ENCODE data around the gene OTUD4. TPM values are rescaled to one million over a fixed set of nuclear protein-coding genes. Genes with fewer than 3 reads are reported as not detected.

The OTUD4 gene, protein sequence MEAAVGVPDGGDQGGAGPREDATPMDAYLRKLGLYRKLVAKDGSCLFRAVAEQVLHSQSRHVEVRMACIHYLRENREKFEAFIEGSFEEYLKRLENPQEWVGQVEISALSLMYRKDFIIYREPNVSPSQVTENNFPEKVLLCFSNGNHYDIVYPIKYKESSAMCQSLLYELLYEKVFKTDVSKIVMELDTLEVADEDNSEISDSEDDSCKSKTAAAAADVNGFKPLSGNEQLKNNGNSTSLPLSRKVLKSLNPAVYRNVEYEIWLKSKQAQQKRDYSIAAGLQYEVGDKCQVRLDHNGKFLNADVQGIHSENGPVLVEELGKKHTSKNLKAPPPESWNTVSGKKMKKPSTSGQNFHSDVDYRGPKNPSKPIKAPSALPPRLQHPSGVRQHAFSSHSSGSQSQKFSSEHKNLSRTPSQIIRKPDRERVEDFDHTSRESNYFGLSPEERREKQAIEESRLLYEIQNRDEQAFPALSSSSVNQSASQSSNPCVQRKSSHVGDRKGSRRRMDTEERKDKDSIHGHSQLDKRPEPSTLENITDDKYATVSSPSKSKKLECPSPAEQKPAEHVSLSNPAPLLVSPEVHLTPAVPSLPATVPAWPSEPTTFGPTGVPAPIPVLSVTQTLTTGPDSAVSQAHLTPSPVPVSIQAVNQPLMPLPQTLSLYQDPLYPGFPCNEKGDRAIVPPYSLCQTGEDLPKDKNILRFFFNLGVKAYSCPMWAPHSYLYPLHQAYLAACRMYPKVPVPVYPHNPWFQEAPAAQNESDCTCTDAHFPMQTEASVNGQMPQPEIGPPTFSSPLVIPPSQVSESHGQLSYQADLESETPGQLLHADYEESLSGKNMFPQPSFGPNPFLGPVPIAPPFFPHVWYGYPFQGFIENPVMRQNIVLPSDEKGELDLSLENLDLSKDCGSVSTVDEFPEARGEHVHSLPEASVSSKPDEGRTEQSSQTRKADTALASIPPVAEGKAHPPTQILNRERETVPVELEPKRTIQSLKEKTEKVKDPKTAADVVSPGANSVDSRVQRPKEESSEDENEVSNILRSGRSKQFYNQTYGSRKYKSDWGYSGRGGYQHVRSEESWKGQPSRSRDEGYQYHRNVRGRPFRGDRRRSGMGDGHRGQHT
- 19.6 and 39.2 TPM in 2 replicates for total RNA-seq

DNA sequence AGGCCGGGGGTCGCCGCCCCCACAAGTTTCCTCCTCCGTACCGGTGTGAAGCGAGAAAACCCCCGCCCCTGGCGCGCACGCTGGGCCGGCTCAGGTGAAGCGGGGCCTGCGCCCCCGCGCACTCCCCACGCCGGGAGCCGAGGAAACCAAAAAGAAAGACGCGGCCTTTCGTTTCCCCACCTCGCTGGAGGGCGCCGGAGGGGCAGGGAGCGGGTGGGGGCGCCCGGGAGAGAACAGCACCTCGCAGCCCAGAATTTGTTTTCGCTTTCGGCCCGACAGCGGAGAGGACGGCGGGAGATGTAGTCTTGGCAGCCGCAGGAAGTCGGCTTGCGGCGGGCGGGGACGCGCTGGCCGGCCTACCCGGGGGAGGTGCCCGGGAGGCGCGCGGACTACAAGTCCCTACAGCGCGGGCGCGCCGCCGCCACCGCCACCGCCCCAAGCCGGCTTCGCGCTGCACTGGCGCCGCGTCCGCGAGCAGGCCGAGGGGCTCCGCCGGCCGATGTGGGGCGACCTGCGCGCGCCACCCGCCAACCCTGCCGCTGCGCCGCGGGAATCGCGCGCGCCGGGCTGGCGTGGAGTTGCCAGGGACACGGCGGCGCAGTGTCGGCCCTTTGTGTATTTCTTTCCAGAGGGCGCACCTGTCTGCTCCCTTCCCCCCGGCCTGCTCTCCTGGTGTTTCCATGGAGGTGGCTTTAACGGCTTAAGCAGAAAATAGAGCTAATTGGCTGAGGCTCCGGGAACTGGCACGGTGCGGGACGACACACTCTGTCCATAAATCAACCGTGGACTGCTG, at the start of gene OTUD4:
Gene OTUD4 (minus strand): TSS at position 292 of the 793 bp plus-strand sequence. CDS start 616 bp downstream, outside the sequence.

DNA sequence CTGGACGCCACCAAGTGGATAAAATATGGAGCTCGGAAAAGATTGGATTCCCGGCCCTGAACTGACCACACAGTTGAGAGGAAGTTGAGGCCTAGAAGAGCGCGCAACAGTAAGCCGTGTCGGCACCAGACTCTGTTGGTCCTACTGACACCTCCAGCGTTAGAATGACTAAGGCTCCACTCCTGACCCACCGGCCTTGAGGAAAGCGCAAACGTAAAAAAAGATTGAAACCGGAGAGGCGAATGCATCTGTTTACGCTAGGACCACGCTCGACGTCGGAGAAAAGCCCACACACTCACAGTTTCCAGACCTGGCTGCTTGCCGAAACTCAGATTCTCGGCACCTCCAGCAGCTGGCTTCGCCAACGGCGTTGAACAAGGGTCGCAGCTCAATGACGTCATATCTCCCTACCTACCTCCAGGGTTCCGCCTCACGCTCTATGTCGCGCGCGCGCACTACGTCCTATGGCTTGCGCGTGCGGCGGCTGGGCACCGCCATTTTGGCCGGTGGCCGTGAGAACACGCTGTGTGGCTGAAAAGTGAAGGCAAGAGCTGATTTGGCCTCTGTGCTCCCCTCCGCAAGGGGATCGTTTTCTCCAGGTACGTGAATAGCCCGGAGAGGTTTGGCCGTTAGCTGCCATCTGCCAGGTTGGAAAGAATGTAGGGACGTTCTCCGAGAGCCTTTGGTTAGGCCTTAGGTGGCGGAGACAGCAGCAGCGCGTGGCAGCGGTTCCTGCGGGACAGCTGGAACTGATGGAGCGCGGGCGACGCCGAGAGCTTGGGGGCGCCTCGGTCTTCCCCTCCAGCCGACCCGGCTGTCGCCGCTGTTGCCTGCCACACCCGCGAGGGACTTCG, 82.3 kb downstream of the OTUD4 start, which contains the start of the genes ABCE1 and ANAPC10:
Gene ABCE1 (plus strand): TSS at position 491 of the 854 bp plus-strand sequence. CDS start 6,102 bp downstream, outside the sequence.
Gene ANAPC10 (minus strand): TSS at position 376 of the 854 bp plus-strand sequence. CDS start 2,097 bp downstream, outside the sequence.

Other genes with a start within 250 kb of the OTUD4 start
- gene ANAPC10, start 82.4 kb downstream of the OTUD4 start, total RNA-seq: 30.0 and 31.4 TPM in 2 replicates
- 121 and 246 TPM in 2 replicates for gene ABCE1, start 82.3 kb downstream of the OTUD4 start, total RNA-seq